ENCODE data around the gene MAGEF1.

Gene MAGEF1

GRCh38 chr3:184672335-184672734 is 39.5 kb downstream of the MAGEF1 start:
- DNase-seq (ENCODE audit: low read depth): no peak
- no peak for TF ChIP-seq CTCF (IDR thresholded peaks at IDR 0.05; ENCODE audit: low read depth, low read length, missing control alignments)
- no peak overlapping the region for H3K4me3 ChIP-seq (ENCODE audit: low read depth, low read length)

DNA sequence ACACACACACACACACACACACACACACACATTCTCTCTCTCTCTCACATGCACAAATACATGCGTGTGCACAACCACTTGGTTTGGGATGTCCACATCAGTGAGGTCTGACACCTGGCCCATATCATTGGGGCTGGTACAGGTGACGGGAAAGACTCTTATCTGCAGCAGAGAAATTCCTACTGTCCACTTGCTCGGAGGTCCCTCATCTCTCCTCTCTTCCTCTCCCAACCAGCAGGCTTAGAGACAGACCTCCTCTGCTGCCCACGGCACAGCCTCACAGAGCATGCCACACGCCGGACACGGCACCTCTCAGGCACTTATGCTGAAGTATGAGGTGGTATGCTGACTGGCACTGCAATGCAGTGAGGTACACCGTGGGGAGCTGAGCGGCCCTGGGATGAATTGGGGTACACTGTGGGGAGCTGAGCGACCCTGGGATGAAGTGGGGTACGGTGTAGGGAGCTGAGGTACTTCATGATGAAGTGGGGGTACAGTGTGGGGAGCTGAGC is 41.7 kb downstream of the MAGEF1 start:
- TF ChIP-seq CTCF (IDR thresholded peaks at IDR 0.05; ENCODE audit: low read depth, low read length, missing control alignments): no peak
- no peak for DNase-seq (ENCODE audit: low read depth)
- no peak overlapping the region for H3K4me3 ChIP-seq (ENCODE audit: low read depth, low read length)

DNA sequence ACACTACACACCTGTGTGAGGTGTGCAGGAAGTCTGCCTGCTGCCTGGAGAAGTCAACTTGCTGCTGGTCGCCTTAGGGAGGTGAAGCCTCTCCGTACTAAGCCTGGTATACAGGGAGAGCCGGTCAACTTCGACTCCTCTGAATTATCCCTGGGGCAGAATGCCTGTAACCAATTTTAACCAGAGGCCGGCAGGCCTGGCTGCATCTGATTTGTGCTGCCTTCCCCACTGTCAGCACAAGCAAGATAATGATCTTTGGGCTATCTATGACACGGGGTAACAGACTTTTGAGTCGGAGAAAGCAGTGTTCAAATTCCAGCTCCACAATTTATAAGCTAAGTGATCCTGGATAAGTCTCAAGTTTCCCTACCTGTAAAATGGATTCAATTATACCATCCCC is 42.3 kb downstream of the MAGEF1 start:
- H3K4me3 ChIP-seq (ENCODE audit: low read depth, low read length): no peak overlapping the region
- TF ChIP-seq CTCF (IDR thresholded peaks at IDR 0.05; ENCODE audit: low read depth, low read length, missing control alignments): no peak
- DNase-seq (ENCODE audit: low read depth): no peak

DNA sequence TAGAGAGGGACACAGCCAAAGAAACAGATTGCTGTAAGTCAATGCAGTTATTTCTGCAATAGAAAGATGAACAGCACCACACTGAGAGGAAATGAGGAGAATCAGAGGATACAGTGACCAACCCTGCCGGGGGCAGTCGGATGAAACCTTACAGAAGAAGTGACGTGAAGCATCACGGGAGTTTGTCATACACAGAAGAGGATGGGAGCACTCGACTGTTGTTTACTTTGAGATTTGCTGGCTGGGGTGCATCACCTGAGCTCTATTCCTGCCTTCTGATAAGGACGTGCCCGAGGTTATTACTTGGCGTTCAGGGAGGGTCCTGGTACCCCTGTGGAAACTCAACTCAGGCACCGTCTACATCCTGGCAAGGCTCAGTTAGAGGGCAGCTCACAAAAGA is 45.4 kb downstream of the MAGEF1 start:
- TF ChIP-seq CTCF (IDR thresholded peaks at IDR 0.05; ENCODE audit: low read depth, low read length, missing control alignments): no peak
- H3K4me3 ChIP-seq (ENCODE audit: low read depth, low read length): no peak overlapping the region
- no peak for DNase-seq (ENCODE audit: low read depth)

GRCh38 chr3:184665101-184665500 is 46.8 kb downstream of the MAGEF1 start:
- no peak for DNase-seq (ENCODE audit: low read depth)
- TF ChIP-seq CTCF (IDR thresholded peaks at IDR 0.05; ENCODE audit: low read depth, low read length, missing control alignments): no peak
- H3K4me3 ChIP-seq (ENCODE audit: low read depth, low read length): no peak overlapping the region

GRCh38 chr3:184663756-184664155 is 48.1 kb downstream of the MAGEF1 start:
- no peak for TF ChIP-seq CTCF (IDR thresholded peaks at IDR 0.05; ENCODE audit: low read depth, low read length, missing control alignments)
- DNase-seq (ENCODE audit: low read depth): no peak
- H3K4me3 ChIP-seq (ENCODE audit: low read depth, low read length): no peak overlapping the region

- DNase-seq (ENCODE audit: low read depth): no peak
- TF ChIP-seq CTCF (IDR thresholded peaks at IDR 0.05; ENCODE audit: low read depth, low read length, missing control alignments): no peak
- H3K4me3 ChIP-seq (ENCODE audit: low read depth, low read length): no peak overlapping the region
These were observed 48.5 kb downstream of the MAGEF1 start for GRCh38 chr3:184663356-184663755.

All from GM12864 (cell line).